ENCODE data around the gene PRSS53.

PRSS53 gene

DNA sequence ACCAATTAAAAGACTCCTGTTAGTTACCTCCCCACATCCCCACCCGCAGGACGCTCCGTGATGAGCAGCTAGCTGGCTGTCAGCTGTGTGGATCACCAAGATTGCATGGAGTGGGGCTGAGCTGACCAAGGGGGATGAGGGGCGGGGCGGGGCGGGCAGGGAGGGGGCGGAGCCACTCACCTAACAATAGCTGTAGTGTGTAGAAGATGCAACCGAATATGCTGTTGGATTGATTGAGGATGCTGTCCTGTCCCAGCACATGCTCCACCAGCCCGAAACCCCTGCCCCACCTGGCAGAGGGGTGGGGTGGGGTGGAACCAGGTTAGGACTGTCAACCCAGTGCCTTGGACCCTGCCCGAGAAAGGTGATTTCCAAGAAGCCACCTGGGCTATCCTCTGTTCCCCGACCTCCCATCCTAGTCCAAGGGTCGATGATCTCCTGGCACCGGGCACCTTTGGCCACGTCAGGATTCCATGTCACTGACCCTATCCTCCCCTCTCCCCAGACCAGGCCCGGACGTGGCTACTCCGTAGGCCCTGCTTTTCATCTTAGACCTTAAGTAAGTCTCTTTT, 4.5 kb upstream of the PRSS53 start:
- Mint-ChIP-seq H3K4me3 (peak overlapping the region; percentile 93), H3K27me3 (peaks cover 2% of the 10 kb centered on the region)

DNA sequence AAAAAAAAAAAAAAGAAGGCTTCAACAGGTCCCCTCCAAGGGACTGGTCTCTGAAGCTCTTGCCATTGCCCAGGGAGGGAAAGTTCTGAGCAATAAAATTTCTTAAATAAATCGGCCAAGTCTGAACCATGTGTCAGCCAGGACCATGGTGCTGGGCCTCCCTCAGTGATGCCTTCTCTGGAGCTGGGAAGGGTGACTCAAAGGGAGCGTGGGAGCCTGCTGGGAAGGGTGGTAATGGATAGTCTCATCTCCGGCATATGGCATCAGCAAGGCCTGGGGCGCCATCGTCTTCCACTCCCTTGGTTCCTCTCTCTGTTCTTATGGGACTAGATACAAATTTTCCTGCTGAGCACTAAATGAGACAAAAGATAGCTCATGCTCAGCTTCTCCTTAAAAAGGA, 3.6 kb upstream of the PRSS53 start:
- Mint-ChIP-seq H3K4me1 (peaks cover 37% of the 10 kb centered on the region), H3K9me3 (no peaks in the 10 kb centered on the region), H3K4me3 (peak overlapping the region; percentile 93), H3K27me3 (no peaks in the 10 kb centered on the region), H3K36me3 (peaks cover 14% of the 10 kb centered on the region), H3K27ac (no peak overlapping the region)
- CTCF ChIA-PET, result interaction anchor here (0.7 to 1.4 kb wide), 7 partner anchors 9 to 1366 kb away, joined by 3 to 4 read pairs (median 3); no protein-coding TSS in a partner anchor
- no peak for DNase-seq

More for the DNA sequence above, 4.5 kb upstream of the PRSS53 start:
- CTCF ChIA-PET, result interaction anchor here (0.5 to 0.9 kb wide), 3 partner anchors 9 to 326 kb away, joined by 3 read pairs; no protein-coding TSS in a partner anchor
- peaks cover 37% of the 10 kb centered on the region for H3K4me1 Mint-ChIP-seq
- H3K36me3 Mint-ChIP-seq, result peaks cover 14% of the 10 kb centered on the region
- H3K9me3 Mint-ChIP-seq, result no peaks in the 10 kb centered on the region
- no peak overlapping the region for H3K27ac Mint-ChIP-seq
- DNase-seq, result no peak

DNA sequence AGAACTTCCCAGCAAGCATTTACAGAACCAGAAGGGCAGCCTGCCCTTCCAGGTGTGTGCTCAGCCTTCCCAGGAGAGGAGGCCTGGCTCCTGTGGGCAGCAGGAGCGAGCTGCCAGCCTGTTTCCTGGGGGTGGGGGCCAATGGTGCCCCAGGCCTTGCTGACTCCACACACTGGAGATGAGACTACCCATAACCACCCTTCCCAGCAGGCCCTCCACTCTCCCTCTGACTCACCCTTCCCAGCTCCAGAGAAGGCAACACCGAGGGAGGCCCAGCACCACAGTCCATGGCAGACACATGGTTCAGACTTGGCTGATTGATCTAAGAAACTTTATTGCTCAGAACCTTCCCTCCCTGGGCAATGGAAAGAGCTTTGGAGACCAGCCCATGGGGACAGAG, 1.8 kb upstream of the PRSS53 start:
- CTCF ChIA-PET, result no interaction called here
- DNase-seq, result no peak
- Mint-ChIP-seq H3K27ac (no peak overlapping the region), H3K4me3 (no peak overlapping the region), H3K36me3 (peaks cover 17% of the 10 kb centered on the region), H3K4me1 (peaks cover 31% of the 10 kb centered on the region), H3K27me3 (no peaks in the 10 kb centered on the region), H3K9me3 (no peaks in the 10 kb centered on the region)

DNA sequence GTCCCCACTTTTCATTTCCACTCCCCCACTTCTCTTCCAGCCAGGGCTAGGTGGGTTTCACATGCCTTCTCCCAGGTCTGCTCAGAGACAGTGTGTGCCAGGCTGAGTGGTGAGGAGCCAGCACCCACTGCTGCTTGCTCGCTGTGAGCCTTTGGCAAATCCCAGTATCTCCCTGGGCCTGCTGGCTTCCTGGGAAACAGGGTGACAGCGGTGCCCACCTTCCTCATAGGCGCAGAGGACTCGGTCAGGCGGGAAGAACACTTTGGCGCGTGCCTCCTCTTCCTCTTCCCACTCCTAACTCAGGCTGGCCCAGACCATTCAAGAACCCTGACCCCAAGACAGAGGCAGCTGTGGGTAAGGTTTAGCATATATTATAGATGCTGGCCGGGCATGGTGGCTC, 456 bp upstream of the PRSS53 start:
- Mint-ChIP-seq H3K36me3 (peaks cover 14% of the 10 kb centered on the region), H3K4me3 (no peak overlapping the region), H3K9me3 (no peaks in the 10 kb centered on the region), H3K4me1 (peaks cover 17% of the 10 kb centered on the region), H3K27ac (peak overlapping the region; percentile 28), H3K27me3 (no peaks in the 10 kb centered on the region)
- DNase-seq, result no peak
- CTCF ChIA-PET, result interaction anchor here (1.1 kb wide), 1 partner anchor 53 kb away, joined by 3 read pairs; no protein-coding TSS in a partner anchor

DNA sequence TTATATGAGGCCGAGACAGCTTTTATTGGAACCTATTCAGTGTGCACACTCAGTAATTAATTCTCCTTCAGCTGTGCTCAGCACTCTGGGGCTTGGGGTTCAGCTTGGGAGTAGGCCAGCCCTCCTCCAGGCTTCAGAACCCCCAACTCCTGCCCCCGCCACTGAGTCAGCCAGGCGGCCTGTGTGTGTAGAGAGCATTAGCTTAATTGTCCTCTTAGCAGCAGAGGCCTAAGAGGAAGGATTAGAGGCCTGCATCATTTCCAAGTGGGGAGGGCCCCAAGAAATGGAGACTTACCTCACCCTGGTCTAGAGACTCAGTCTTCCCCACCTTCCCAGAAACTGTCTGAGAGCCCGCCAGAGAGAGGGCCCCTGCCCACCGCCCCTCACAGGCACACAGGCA, 772 bp downstream of the PRSS53 start:
- DNase-seq, result no peak
- Mint-ChIP-seq H3K4me1 (peaks cover 6% of the 10 kb centered on the region), H3K27me3 (no peaks in the 10 kb centered on the region), H3K36me3 (peaks cover 14% of the 10 kb centered on the region), H3K9me3 (no peaks in the 10 kb centered on the region), H3K27ac (no peak overlapping the region), H3K4me3 (no peak overlapping the region)
- CTCF ChIA-PET, result interaction anchor here (1.8 kb wide), 1 partner anchor 102 kb away, joined by 4 read pairs; the partner anchor contains the start of gene HSD3B7

DNA sequence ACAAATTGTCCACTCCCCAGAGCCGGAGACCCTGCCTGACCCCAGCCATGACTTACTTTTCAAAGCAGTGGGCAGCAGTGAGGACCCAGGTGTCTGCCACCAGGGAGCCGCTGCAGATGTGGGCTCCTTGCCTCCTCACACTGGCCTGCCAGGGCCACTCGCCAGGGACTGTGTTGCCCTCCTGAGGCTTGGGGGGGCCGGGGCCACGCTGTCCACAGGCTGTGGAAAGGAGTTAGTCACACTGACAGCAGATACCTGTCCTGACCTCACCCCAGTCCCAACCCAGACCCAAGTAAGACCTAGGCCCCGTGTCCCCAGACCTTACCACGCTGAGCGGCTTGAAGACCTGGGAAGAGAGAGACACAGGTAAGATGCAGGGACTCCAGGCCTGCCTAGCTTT, 1.3 kb downstream of the PRSS53 start:
- Mint-ChIP-seq H3K4me1 (peaks cover 1% of the 10 kb centered on the region), H3K27ac (no peak overlapping the region)

DNA sequence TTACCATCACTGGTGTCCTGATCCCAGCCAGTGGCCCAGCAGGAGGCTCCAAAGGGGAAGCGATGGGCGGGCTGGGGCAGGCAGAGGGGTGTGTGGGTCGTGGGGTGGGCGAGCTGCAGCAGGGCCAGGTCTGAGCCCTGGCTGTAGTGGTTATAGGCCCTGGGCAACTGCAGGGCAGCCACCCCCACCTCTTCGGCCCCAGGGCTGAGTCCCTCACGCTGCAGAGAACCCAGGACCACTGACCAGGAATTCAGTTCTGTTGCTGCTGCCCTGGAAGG, 2.2 kb downstream of the PRSS53 start:
- CTCF ChIA-PET, result no interaction called here
- H3K9me3 Mint-ChIP-seq, result no peaks in the 10 kb centered on the region
- no peak overlapping the region for H3K4me3 Mint-ChIP-seq
- DNase-seq, result no peak
- no peaks in the 10 kb centered on the region for H3K27me3 Mint-ChIP-seq
- no peak overlapping the region for H3K27ac Mint-ChIP-seq
- peaks cover 2% of the 10 kb centered on the region for H3K4me1 Mint-ChIP-seq
- peaks cover 19% of the 10 kb centered on the region for H3K36me3 Mint-ChIP-seq

More for the DNA sequence above, 1.3 kb downstream of the PRSS53 start:
- DNase-seq, result no peak
- no peak overlapping the region for H3K4me3 Mint-ChIP-seq
- peaks cover 15% of the 10 kb centered on the region for H3K36me3 Mint-ChIP-seq
- no peaks in the 10 kb centered on the region for H3K9me3 Mint-ChIP-seq
- CTCF ChIA-PET, result interaction anchor here (1.8 kb wide), 1 partner anchor 102 kb away, joined by 4 read pairs; the partner anchor contains the start of gene HSD3B7
- no peaks in the 10 kb centered on the region for H3K27me3 Mint-ChIP-seq

DNA sequence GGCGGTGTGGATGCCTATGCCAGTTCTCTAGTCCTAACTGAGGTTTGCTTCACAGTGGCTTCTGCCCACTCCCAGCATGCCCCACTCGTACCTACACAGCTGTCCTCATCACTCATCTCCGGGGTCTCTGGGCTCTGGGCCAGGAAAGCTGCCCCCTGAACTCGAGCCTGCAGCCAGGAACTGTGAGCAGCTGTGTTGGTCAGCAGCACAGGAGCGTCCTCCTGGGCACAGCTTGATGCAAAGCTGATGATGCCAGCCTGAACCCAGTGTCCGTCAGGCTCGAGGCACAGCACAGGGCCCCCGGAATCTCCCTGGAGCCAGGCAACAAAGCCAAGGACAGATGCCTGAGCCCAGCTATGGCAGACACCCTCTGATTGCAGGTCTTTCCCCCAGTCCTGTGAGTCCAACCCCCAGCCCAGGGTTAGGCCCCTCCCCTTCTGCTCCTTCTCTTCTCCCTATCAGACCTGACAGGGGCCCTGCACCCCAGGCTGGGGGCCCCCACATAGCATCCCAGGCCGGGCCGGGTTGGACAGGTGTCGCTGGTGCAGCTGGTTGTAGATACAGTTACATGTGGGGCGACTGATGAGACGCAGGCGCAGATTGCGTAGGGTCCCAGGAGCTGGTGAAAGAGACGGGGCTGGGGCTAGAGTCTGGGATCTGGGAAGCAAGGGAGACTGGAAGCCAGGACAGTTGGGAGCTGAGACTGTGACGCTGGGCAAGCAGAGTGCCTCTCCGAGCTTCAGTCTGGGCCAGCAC, 2.7 kb downstream of the PRSS53 start:
- H3K27ac Mint-ChIP-seq, result no peak overlapping the region
- no peaks in the 10 kb centered on the region for H3K27me3 Mint-ChIP-seq
- H3K36me3 Mint-ChIP-seq, result peaks cover 18% of the 10 kb centered on the region
- CTCF ChIA-PET, result interaction anchor here (0.9 kb wide), 1 partner anchor 101 kb away, joined by 3 read pairs; no protein-coding TSS in a partner anchor
- no peak for DNase-seq
- no peak overlapping the region for H3K4me3 Mint-ChIP-seq
- no peaks in the 10 kb centered on the region for H3K9me3 Mint-ChIP-seq
- H3K4me1 Mint-ChIP-seq, result peaks cover 2% of the 10 kb centered on the region

DNA sequence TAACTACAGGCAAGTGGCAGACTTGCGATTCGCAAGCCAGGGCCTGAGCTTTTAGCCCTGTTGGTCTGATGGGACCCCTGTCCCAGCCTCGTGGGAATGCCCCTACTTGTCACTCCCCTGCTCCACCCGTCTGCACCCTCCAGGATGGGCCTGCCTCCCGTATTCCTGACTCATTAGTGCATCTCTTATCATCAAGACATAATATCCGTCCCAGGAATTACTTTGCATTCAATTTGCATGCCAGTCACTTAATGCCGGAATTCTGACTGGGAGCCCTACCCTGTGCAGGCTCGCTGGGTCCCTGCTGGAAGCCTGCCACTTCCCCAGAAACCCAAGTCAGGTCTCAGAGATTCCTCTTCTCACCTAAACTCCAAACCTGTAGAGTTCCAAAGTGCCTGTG, 3.3 kb downstream of the PRSS53 start:
- H3K27ac Mint-ChIP-seq, result no peak overlapping the region
- no peaks in the 10 kb centered on the region for H3K27me3 Mint-ChIP-seq
- H3K9me3 Mint-ChIP-seq, result no peaks in the 10 kb centered on the region
- no peak overlapping the region for H3K4me3 Mint-ChIP-seq
- no peak for DNase-seq
- peaks cover 17% of the 10 kb centered on the region for H3K36me3 Mint-ChIP-seq
- CTCF ChIA-PET, result interaction anchor here (0.9 kb wide), 1 partner anchor 100 kb away, joined by 3 read pairs; no protein-coding TSS in a partner anchor
- peaks cover 5% of the 10 kb centered on the region for H3K4me1 Mint-ChIP-seq

DNA sequence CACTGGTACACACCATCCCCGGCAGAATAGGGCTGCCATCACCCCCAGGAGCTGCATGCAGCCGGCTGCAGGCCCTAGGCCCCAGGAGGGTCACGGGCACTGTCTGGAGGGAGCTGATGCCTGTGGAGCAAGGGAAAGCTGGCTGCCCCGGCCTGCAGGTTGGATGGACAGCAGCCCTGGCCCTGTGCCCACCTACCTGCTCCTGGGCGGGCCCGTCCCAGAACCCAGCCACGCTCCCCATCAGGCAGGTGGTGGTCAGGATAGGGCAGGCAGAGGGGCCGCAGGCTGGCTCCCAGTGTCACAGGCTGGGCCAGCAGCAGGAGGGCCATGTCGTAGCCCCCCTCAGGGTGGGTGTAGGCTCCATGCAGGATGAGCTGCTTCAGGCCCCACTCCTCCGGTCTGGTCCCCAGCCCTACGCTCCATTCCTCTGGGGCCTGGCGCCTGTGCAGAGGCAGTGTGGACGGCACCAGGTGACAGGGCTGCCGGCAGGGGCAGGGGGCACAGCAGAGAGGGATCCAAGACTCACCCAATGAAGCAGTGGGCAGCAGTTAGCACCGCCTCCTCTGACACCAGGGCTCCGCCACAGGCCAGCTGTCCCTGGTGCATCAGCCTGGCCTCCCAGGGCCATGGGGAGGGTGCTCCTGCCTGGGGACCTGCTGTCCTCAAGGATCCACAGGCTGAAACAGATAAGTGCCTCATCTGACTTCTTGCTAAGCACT, 4.0 kb downstream of the PRSS53 start:
- H3K4me1 Mint-ChIP-seq, result peaks cover 5% of the 10 kb centered on the region
- CTCF ChIA-PET, result no interaction called here
- no peaks in the 10 kb centered on the region for H3K27me3 Mint-ChIP-seq
- H3K4me3 Mint-ChIP-seq, result no peak overlapping the region
- H3K36me3 Mint-ChIP-seq, result peaks cover 17% of the 10 kb centered on the region
- no peaks in the 10 kb centered on the region for H3K9me3 Mint-ChIP-seq
- no peak overlapping the region for H3K27ac Mint-ChIP-seq
- no peak for DNase-seq

DNA sequence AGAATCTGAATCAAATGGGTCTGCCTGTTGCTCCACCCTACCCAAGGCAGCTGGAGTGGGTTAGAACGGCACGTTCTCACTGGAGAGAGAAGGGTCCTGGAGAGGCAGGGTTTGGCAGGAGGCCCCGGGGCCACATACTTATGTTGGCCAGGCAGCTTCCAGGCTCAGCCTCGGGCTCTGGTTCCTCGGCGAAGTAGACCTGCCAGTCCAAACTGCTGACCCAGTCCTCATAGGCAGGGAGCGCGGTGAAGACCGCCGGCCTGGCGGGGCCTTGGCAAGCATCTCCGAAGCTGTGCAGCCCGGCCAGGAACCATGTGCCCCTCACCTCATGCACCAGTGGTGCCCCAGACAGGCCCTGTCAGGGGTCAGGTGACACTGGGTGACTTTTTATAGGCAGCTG, 4.8 kb downstream of the PRSS53 start:
- H3K36me3 Mint-ChIP-seq, result peaks cover 20% of the 10 kb centered on the region
- no peak overlapping the region for H3K27ac Mint-ChIP-seq
- no peaks in the 10 kb centered on the region for H3K9me3 Mint-ChIP-seq
- H3K27me3 Mint-ChIP-seq, result no peaks in the 10 kb centered on the region
- H3K4me1 Mint-ChIP-seq, result peaks cover 8% of the 10 kb centered on the region
- H3K4me3 Mint-ChIP-seq, result no peak overlapping the region
- CTCF ChIA-PET, result no interaction called here
- no peak for DNase-seq

DNA sequence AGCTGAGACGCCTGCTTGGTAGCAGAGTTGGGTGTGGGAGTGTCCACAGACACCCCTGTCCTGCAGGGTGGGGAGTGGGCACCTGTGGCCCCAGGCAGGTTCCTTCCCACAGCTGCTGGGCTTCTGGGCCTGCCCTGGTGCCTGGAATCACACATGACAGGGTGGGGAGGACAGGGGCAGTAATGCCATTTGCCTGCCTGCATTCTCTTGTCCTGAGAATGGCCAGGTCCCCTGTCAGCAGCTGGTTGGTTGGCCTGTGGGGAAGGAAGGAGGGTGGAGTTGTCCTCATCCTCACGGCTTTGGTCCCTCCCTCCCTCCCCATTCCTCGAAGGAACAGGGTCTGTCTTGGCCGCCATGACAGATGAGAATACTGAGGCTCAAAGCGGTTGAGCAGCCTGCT, 5.2 kb downstream of the PRSS53 start:
- Mint-ChIP-seq H3K36me3 (peaks cover 24% of the 10 kb centered on the region), H3K27me3 (no peaks in the 10 kb centered on the region), H3K4me1 (peaks cover 8% of the 10 kb centered on the region), H3K9me3 (no peaks in the 10 kb centered on the region), H3K27ac (no peak overlapping the region), H3K4me3 (no peak overlapping the region)
- DNase-seq, result no peak
- CTCF ChIA-PET, result no interaction called here

DNA sequence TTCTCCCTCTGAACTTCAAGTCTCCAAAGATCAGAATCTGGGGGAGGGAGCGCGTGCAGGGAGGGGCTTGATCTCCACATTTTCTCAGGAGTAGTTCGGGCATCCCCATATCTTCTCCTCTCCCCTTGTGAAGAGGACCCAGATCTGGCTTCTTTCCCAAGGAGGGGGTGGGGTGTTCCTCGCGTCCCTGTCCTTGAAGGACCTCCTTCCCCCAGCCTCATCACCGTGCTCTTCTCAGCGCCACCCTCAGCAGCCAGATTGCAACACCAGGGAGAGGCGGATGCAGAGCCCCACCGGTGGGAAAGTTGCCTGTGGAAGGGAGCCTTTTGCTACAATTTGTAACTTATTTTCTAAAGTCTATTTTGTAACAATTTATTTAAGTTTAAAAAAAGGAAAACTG, 5.7 kb downstream of the PRSS53 start:
- CTCF ChIA-PET, result no interaction called here
- H3K4me3 Mint-ChIP-seq, result no peak overlapping the region
- H3K27ac Mint-ChIP-seq, result no peak overlapping the region
- no peaks in the 10 kb centered on the region for H3K9me3 Mint-ChIP-seq
- peaks cover 8% of the 10 kb centered on the region for H3K4me1 Mint-ChIP-seq
- no peak for DNase-seq
- H3K27me3 Mint-ChIP-seq, result no peaks in the 10 kb centered on the region
- H3K36me3 Mint-ChIP-seq, result peaks cover 27% of the 10 kb centered on the region

DNA sequence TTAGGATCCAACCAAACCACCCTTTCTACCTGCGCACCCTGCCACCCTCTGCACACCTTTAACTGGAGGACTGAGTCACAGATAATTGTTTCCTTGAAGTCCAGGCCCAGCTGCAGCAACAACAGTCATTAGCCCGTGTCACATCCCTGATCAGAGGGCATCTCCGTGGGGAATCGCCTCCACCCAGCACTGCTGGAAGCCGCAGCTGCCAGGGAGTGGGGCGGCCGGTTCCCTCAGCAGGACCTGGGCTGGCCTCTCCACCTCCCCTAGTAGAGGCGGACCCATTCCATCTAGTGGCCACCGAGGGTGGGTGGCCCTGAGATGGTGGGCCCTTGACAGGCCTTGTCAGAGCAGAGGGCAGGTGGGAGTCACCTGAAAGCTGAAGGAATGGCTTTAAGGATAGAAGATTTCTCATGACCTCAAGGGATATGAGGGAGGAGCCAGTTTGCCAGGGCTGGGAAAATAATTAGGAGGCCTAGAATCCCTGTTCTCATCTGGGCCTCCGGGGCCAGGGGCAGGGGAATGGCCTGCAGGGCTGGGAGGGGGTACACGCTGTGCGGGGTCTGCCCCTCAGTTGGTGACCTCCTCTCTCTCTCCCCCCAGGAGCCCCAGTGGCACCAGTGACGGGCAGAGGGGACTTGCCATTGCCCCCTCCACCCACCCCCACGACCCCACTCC, 6.2 kb downstream of the PRSS53 start:
- H3K9me3 Mint-ChIP-seq, result no peaks in the 10 kb centered on the region
- no peak overlapping the region for H3K4me3 Mint-ChIP-seq
- no peaks in the 10 kb centered on the region for H3K27me3 Mint-ChIP-seq
- H3K4me1 Mint-ChIP-seq, result peaks cover 11% of the 10 kb centered on the region
- peak overlapping the region; percentile 33 for H3K27ac Mint-ChIP-seq
- peaks cover 33% of the 10 kb centered on the region for H3K36me3 Mint-ChIP-seq
- CTCF ChIA-PET, result interaction anchor here (0.9 kb wide), 1 partner anchor 129 kb away, joined by 3 read pairs; no protein-coding TSS in a partner anchor
- DNase-seq, result no peak

Data from activated naive CD4-positive, alpha-beta T cell treated with anti-CD3 and anti-CD28 coated beads, Interleukin-2, amount 10 ng/mL, durations not matched to agents 7 days and 5 days (primary cell).